GM20431 (cell line): Measurements from ENCODE around the gene GRIK5.

ENCODE experiments used
- in situ Hi-C: fragments of 300-500 bp; cut with MseI, MboI; formaldehyde crosslinking; loops from one replicate; pipeline ENCODE4 v1.15.0; 2020; ENCODE audit warnings: low sequenced_read_pairs; ENCODE audit not compliant: unreplicated experiment

The GRIK5 gene

DNA sequence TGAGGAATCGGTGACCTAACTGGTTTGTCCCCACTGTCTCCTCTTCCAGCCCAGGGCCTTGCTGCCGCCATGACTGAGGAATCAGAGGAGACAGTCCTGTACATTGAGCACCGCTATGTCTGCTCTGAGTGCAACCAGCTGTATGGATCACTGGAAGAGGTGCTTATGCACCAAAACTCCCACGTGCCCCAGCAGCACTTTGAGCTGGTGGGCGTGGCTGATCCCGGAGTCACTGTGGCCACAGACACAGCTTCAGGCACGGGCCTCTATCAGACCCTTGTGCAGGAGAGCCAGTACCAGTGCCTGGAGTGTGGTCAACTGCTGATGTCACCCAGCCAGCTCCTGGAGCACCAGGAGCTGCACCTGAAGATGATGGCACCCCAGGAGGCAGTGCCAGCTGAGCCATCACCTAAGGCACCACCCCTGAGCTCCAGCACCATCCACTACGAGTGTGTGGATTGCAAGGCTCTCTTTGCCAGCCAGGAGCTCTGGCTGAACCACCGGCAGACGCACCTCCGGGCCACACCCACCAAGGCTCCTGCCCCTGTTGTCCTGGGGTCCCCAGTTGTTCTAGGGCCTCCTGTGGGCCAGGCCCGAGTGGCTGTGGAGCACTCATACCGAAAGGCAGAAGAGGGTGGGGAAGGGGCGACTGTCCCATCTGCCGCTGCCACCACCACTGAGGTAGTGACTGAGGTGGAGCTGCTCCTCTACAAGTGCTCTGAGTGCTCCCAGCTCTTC, 8.7 kb upstream of the GRIK5 start:
- in situ Hi-C loops: no loop called here

DNA sequence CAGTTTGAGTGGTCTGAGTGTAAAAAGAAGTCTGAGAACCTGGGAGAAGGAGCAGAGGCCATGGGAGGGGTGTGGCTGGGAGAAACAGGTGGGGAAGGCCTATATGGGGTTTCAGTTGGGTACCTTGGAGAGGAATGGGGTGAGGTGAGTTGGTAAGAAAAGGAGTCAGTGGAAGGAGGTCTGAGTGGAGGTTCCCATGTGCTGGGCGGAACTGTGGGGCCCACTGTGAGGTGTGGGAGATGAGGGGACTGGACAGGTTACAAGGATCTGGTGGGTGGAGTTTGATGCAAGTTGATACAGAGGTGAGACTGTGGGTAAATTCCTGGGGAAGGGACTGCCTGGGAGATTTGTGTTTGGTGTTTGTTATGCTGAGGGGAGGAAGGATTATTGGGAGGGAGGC, 8.1 kb upstream of the GRIK5 start:
- in situ Hi-C loops: no loop called here

DNA sequence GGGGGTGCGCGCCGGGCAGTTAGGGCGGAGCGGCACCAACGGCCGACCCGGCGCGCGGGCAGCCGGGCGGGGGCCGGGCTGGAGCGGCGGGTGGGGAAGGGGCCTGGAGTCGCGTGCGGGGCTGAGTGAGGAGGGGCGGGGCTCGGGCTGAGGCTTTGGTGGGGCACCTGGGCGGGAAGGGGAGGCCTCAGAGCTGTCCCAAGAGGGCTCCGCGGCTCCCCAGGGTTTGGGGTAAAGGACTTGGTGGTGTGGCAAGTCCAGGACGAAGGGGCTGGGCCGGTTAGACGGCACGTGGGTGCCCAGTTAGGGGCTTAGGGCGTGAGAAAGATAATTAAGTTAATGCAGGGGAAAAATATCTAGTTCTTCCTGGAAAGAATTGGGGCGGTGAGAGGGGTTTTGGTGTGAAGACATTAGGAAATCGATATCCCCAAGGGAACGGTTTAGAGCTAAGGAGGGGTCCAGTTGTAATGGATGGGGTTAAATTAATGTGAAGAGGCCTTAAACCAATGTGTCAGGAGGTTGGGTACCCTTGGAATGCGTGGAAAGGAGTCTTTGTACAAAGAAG, 6.5 kb upstream of the GRIK5 start:
- in situ Hi-C loops: no loop called here

DNA sequence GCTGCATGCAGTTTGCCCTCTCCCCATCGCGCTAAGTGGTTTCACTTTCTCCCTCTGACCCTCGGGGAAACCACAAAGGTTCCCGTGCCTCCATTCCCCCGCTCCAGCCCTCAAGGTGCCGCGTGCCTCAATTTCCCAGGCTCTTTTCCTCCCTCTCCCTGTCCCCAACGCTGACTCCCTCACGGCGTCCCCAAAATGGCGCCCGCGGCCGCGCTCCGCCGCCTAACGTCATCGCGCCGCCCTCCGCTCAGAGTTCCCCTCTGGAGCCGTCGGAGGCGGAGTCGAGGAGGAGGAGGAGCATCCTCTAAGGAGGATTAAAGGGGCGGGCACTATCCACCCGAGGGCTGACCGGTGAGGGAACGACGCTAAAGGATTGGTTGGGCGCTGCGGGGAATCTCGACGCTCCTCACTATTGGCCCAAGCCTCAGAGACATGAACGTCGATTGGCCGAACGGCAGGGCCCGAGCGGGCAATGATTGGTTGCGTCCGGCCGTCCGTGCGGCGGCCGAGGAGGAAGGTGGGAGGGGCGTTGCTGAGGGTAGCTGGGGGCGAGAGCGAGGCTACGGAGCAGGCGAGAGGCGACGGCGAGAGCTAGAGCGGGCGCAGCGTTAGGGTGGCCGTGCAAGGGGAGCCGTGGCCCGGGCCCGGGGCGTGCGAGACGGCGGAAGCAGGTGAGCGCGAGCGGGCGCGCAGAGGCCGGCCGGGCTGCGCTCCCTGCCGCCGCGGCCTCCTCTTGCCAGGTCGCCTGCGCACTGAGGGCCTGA, 5.8 kb upstream of the GRIK5 start, which contains the start of gene ZNF574:
Gene ZNF574 (plus strand): TSS at position 551 of the 764 bp plus-strand sequence. CDS start 2,441 bp downstream, outside the sequence.
- in situ Hi-C loops: no loop called here

DNA sequence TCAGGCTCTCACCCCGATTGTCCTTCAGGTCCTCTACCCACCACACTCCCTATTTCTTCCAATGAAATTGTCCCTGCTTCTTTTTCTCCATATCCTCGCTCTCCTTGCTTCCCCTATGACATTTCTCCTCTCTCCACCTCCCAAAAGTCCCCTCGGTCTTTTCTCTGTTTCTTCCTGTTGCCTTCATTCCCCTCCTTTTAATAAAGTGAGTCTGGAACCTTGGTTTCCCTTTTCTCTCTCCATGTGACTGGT, 5.3 kb upstream of the GRIK5 start:
- in situ Hi-C loops: no loop called here

DNA sequence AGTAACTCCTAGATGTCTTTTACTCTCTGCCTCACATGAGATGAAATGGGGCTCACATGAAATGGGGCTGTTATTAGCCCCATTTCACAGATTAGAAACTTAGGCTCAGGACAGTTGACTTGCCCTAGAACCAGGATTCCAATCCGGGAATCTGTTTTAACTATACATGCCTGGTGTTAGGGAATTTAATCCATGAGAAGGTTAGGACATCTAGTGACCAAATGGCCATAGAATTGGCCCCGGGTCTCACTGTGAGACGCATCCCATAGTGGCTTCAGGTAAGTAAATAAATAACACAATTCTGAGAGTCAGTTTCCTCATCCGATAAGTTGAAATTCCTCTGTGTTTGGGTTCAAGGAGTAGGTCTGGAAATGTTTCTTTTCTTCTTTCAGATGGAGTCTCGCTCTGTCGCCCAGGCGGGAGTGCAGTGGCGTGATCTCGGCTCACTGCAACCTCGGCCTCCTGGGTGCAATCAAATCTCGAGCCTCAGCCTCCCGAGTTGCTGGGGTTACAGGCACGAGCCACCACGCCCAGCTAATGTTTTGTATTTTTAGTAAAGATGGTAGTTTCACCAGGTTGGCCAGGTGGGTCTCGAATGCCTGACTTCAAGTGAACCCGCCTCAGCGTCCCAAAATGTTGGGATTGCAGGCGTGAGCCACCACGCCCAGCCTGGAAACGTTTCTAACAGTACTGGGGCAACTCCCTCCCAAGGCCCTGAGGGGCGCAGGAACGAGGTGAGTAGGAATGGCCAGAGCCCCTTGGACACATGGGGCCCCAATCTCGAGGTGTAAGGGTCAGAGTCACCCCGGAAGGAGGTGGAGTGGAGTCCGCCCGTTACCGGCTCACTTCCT, 4.7 kb upstream of the GRIK5 start:
- in situ Hi-C loops: no loop called here

DNA sequence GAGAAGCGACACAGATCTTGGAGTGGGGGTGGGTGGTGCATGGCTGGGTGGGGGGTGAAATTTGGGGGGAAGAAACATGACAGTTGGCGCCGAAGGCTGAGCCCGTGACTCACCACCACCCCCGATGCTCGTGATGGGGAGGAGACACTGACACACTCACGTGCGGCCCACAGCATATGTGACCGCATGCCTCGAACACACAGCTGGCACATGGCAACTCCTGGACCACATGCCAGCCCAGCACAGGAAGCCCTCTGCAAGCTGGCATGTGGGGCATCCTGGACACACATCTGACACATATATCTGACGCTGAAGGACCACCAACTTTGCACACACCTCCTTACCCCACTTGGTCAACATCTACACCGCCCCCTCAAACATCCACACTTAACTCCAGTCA, 1.2 kb upstream of the GRIK5 start:
- in situ Hi-C loops: no loop called here

DNA sequence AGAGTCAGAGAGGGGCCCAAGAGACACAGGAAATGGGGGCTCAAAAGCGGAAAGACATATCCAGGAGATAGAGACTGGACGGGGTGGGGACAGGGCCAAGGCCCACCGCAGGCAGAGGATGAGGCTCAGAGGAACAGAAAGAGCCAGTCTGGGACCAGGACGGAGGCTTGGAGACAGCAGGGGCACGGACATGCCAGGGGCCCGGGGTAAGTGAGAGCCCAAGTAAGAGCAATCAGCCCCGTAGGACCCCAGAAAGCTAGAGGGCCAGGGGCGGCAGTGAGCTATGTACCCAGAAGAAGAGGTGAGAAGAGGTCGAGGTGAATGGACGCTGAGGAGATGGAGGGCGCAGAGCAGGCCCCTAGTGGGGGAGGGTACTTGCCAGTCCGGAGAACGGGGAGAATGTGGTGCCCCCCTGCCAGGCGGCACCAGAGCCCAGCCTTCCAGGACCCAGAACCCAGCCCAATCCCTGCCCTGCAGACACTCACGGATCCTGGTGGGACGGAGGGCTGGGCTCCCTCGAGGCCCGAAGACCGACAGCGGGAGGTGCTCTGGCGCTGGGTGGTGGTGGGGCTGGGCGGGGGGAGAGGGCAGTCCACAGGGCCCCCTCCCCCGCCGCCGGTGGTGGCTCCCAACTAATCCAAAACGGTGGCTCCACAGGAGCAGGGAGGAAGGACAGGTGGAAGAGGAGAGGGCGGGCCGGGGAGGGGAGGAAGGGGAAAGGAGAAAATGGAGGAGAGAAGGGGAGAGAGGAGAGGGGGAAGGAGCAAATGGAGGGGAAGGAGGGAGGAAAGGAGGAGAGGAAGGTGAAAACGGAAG, 1.0 kb downstream of the GRIK5 start:
- in situ Hi-C loops: no loop called here

DNA sequence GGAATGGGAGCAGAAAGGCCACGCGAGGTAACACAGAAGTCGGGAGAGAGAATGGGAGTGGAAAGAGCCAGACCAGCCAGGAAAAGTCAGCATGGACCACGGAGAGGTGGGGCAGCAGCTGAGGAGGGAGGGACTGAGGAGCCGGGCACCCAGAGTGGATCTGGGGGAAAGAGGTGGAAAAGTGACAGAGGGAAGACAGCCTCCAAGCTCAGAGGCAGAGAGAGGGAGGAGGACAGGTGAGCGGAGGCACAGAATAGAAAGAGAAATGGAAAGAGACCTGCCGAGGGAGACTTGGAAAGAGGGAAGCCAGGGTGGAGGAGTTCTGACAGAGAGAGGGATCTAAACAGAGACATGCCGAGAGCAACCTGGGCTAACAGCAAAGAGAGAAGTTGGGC, 1.6 kb downstream of the GRIK5 start:
- in situ Hi-C loops: no loop called here

DNA sequence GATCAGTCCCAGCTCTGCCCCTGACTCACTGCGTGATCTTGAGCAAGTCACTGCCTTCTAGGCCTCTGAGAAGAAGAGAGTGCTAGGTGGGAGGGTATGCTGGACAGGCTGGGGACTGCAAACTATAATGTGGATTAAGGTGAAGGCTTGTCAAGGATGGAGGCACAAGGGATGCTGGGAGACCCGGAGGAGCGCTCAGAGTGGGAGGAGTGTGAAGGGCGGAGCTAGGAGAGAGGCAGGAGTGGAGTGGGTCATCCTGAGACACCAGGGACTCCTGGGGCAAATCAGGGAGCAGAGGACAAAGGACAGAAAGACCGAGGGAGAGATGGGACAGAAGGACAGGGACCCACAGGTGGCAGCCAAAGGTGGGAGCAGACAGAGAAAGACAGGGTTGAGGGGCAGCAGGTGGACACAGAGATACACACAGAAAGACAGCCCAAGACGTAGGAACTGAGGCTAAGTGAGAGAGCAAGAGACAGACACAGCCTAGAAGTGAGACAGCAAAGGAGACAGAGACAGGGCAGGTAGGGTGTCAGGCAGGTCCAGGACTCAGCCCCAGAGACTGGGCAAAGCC, 2.6 kb downstream of the GRIK5 start:
- in situ Hi-C loops: no loop called here

DNA sequence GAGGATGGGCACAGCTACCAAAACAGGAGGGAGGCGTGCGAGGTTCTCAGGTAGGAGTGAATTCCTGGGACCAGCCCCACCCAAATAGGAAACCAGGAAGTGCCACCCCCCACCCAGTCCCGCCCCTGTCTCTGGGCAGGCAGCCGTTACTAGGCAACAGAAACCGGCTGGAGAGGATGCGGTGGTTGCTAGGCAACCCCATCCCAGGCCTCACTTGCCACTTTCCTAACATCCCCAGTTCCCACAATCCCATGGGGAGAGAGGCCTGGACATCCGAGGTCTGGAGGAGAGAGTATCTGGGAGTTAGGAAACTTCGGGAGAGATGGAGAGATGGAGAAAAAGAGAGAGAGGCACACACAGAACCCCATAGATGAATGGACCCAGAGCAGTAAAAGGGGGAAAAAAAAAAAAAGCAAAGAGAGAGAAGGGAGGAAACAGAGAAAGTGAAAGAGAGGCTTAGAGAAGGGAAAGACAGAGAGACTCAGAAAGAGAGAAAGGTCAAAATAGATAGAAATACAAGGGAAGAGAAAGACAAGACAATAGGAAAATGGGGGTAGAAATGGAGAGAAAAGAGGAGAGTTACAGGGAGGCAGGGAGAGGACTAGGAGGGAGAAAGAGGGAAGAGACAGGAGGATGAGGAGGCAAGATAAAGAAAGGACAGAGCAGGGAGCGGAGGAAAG, 3.8 kb downstream of the GRIK5 start:
- in situ Hi-C loops: no loop called here

DNA sequence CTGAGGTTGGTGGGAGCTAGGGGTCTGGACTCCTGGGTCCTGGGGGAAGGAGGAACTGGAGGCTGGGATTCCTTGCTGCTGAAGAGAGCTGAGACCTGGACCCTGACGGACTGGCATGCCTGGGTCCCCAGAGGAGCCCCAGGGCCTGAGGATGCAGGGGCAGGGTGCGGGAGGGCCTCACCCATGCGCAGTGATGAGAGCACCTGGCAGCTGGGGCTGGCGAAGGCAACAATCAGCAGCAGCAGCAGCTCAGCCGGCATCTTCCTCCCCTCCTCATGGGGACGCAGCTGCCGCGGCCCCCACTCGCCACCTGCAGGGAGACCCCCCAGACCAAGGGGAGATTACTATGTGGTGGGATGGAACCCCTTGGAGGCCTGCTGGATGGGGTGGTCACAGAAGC, 4.5 kb downstream of the GRIK5 start:
- in situ Hi-C loops: no loop called here

DNA sequence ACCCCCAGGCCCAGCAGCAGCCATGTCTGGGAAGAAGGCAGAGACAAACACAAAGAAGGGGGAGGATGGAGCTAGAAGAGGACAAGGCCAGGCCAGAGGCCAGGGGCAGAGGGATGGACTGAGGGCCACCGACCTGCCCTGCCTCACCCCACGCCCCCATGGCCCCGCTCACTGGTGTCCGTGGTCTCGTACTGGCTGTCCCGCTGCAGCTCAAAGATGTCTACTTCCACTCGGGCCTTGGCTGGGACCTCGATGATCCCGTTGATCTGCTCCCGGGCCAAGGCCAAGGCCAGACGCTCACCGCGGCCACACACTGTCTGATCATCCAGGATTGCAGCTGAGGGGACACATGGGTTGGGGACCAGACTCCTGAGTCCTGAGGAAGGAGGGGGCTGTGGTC, 5.0 kb downstream of the GRIK5 start:
- in situ Hi-C loops: no loop called here

DNA sequence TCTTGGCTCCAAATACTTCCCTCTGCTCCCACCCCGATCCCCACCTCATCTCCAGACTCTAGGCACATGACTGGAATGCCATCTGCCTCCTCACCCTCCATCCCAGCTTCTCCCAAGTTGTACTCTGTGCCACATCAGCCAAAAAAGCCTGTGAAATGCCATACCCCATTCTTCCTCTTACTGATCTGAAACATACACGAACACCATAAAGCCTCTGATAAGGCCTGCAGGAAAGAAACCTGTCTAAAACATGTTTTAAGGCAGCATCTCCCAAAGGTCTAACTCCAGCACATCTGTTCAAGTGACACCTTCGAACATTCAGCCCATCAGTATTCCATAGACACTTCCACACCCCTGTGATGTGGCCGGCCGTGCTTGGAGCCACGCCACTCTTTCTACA, 5.6 kb downstream of the GRIK5 start:
- in situ Hi-C loops: no loop called here

DNA sequence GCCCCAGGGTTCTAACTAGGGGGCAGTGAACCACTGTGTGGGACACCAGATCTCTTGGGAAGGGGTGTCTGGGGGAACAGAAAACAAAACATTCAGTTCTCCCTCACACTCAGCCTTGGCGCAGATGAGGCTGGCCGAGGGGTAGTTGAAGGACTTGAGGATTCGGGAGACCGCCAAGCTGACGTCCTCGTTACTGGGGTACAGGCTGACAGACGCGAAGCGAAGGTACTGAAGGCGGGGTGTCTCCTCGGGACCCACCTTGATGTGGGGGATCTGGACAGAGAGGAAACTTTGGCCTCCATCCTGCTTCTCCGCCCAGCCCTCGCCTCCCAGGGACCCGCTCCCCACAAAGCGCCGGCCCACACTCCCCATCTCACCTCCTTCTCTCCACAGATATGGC, 7.6 kb downstream of the GRIK5 start:
- in situ Hi-C loops: no loop called here

DNA sequence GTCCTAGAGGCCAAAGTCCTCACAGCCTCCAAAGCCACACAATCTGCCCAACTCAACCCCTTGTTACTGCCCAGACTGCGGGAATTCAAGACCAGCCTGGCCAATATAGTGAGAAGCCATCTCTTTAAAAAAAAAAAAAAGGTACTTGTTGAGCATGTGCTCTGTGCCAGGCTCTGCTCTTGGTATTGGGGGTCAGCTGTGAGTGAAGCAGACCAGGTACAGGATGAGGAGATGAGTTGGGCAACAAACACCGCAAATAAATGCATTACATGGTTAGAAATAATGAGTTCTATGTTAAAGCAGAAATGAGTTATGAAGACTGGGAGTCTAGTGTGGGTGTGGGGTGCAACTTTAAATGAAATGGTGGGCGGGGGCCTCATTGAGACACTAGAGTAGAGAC, 9.9 kb downstream of the GRIK5 start:
- in situ Hi-C loops: no loop called here

DNA sequence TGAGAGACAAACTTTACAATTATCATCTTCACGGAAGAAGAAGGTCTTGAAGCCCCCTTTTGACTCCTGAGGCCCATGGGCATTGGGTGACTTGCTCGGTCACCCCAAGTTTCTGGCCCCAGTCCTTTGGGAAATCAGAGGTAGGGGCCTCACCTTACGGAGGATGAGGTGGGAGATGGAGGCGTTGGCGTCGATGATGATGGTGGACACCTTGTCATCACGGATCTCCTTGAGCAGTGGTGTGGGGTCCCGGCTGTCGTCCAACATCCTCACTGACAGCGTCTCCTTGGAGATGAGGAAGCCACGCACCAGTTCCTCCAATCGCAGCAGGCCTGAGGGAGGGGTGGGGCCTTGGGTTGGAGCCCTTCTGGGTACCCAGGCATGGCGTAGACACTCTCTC, 10.8 kb downstream of the GRIK5 start:
- in situ Hi-C loops: no loop called here

DNA sequence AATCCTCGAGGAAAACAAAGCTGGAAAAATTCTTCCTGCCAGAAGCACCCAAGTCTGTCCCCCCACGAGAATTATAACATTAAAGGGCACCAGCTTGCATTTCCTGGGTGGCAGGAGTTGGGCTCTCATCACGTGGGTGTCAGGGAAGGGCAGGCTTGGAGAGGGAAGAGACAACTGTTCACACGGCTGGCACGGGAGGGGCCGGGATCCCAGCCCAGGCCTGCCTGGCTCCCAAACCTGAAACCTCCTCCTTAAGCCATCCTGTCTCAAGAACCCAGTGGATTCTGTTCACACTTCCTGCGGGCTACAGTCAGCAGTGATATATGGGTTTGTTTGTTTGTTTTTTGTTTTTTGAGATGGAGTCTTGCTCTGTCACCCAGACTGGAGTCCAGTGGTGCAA, 12.2 kb downstream of the GRIK5 start:
- in situ Hi-C loops: no loop called here

DNA sequence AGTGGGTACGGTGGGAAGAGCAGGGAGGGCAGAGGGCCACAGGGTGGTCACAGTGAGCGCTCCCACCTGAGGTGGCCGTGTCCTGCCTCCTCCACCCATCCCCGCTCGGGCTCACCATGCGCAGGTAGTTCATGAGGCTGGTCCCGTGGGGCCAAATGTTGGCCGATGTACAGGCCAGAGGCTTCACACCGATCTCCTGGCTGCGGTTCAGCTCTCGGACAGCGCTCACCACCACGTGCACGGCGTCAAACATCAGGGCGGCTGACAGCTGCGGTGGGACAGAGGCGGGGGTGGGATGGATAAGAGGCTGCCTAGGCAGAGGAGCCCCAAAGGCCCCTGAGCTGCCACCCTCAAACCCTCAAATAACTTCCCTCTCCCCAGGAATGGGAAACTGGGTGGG, 15.8 kb downstream of the GRIK5 start:
- in situ Hi-C loops: no loop called here
